Fibroblast of lung (primary cell): ENCODE data around the gene CORO2B. TPM values are rescaled to one million over a fixed set of nuclear protein-coding genes. Genes with fewer than 3 reads are reported as not detected.

Experiments
- DNase-seq, 2 donors: peaks; one replicate each; pipeline versions ENCODE4 v3.0.0 to v3.0.0-alpha.2; 2010; ENCODE audit warnings: low read depth in 2 of 2
- H2AFZ ChIP-seq: 2 replicates; pipeline ENCODE4 v1.5.1; 2012; ENCODE audit warnings: low read length, control low read depth, inconsistent platforms
- H3K27ac ChIP-seq: 2 replicates; pipeline ENCODE4 v1.5.1; 2011; ENCODE audit warnings: low read length, control low read depth; ENCODE audit not compliant: insufficient read depth
- H3K27me3 ChIP-seq: 2 replicates; pipeline ENCODE4 v1.5.1; 2011; ENCODE audit warnings: mild to moderate bottlenecking, low read length; ENCODE audit not compliant: control insufficient read depth, insufficient read depth
- H3K36me3 ChIP-seq: 2 replicates; pipeline ENCODE4 v1.5.1; 2011; ENCODE audit warnings: low read length; ENCODE audit not compliant: control insufficient read depth, insufficient read depth
- H3K4me1 ChIP-seq: 2 replicates; pipeline ENCODE4 v1.5.1; 2011; ENCODE audit warnings: low read length; ENCODE audit not compliant: control insufficient read depth, insufficient read depth; ENCODE audit errors: extremely low read depth
- H3K4me2 ChIP-seq: 2 replicates; pipeline ENCODE4 v1.5.1; 2011; ENCODE audit warnings: low read length, control low read depth; ENCODE audit not compliant: insufficient read depth; ENCODE audit errors: extremely low read depth
- H3K4me3 ChIP-seq, 4 experiments: fragments of 200-600 bp in 1 of 4; sonication (generic) in 1 of 4; replicated peaks in 1 of 4; 2 replicates each; pipeline ENCODE4 v1.5.1; 2011 to 2016; ENCODE audit warnings: low read length in 4 of 4, low read depth in 3 of 4, mild to moderate bottlenecking in 3 of 4, control low read depth in 2 of 4, inconsistent platforms in 1 of 4, mixed read lengths in 1 of 4; ENCODE audit not compliant: insufficient read depth in 1 of 4; ENCODE audit errors: control extremely low read depth in 1 of 4
- H3K79me2 ChIP-seq: 2 replicates; pipeline ENCODE4 v1.5.1; 2012; ENCODE audit warnings: mild to moderate bottlenecking, low read length, inconsistent platforms; ENCODE audit not compliant: control insufficient read depth, insufficient read depth
- H3K9ac ChIP-seq: 2 replicates; pipeline ENCODE4 v1.5.1; 2011; ENCODE audit warnings: mild to moderate bottlenecking, low read length, control low read depth; ENCODE audit not compliant: insufficient read depth
- H3K9me3 ChIP-seq: 2 replicates; pipeline ENCODE4 v1.5.1; 2012; ENCODE audit warnings: low read depth, low read length; ENCODE audit not compliant: control insufficient read depth, insufficient read depth
- H4K20me1 ChIP-seq: 2 replicates; pipeline ENCODE4 v1.5.1; 2011; ENCODE audit warnings: low read length; ENCODE audit not compliant: control insufficient read depth, insufficient read depth; ENCODE audit errors: extremely low read depth
- EZH2 ChIP-seq: IDR thresholded peaks from 2 replicates; pipeline ENCODE4 v1.5.1; 2012; ENCODE audit warnings: low read length, control low read depth, mild to moderate bottlenecking; ENCODE audit errors: missing control alignments
- polyA plus RNA-seq, 2 donors: library from polyadenylated mRNA; depleted of rRNA in 1 of 2; stranded (reverse) in 1 of 2; unstranded in 1 of 2; fragments of >200 nt; gene quantifications; 2 replicates each; pipeline ENCODE4 v1.2.1, GENCODE V29; 2011 to 2012; ENCODE audit warnings: missing spikeins in 1 of 2
- total RNA-seq: library from RNA; depleted of rRNA; stranded (reverse); fragments of >200 nt; gene quantifications from 2 replicates; pipeline ENCODE4 v1.2.1, GENCODE V29; 2014
- TF ChIP-seq, protein P1 (sequence below), 2 donors: IDR thresholded peaks in 1 of 2; conservative IDR thresholded peaks in 1 of 2; 1 replicate in 1 of 2; 2 replicates in 1 of 2; pipeline ENCODE4 v1.5.1; 2011 to 2012; ENCODE audit warnings: low read length in 2 of 2, control low read depth in 1 of 2, inconsistent platforms in 1 of 2, low read depth in 1 of 2, mild to moderate bottlenecking in 1 of 2

CORO2B gene
- total and polyA plus RNA-seq, 2 donors (not counting 1 experiment from before 2014, with no cell fraction given) = 17.5 to 25.3 TPM

GRCh38 chr15:68634531-68634930 lies 55.7 kb downstream of the CORO2B start:
- Histone ChIP-seq H3K36me3 (peaks cover 1% of the 10 kb centered on the region), H3K27me3 (no peaks in the 10 kb centered on the region), H3K4me3 (no peak overlapping the region), H3K9me3 (no peaks in the 10 kb centered on the region), H3K9ac (no peak overlapping the region), H3K27ac (no peak overlapping the region), H3K4me1 (peaks cover 46% of the 10 kb centered on the region), H3K4me2 (peak overlapping the region; percentile 20), H3K79me2 (peaks cover 62% of the 10 kb centered on the region), H4K20me1 (no peaks in the 10 kb centered on the region), H2AFZ (no peak overlapping the region)
- no peak for TF ChIP-seq EZH2
- TF ChIP-seq, protein P1, sequence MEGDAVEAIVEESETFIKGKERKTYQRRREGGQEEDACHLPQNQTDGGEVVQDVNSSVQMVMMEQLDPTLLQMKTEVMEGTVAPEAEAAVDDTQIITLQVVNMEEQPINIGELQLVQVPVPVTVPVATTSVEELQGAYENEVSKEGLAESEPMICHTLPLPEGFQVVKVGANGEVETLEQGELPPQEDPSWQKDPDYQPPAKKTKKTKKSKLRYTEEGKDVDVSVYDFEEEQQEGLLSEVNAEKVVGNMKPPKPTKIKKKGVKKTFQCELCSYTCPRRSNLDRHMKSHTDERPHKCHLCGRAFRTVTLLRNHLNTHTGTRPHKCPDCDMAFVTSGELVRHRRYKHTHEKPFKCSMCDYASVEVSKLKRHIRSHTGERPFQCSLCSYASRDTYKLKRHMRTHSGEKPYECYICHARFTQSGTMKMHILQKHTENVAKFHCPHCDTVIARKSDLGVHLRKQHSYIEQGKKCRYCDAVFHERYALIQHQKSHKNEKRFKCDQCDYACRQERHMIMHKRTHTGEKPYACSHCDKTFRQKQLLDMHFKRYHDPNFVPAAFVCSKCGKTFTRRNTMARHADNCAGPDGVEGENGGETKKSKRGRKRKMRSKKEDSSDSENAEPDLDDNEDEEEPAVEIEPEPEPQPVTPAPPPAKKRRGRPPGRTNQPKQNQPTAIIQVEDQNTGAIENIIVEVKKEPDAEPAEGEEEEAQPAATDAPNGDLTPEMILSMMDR (conservative IDR thresholded peaks at IDR 0.05 in 1 of 2, IDR thresholded peaks at IDR 0.05 in 1 of 2; ENCODE audit: low read depth in 1 of 2, low read length in 2 of 2) = no peak
- DNase-seq = no peak

DNA sequence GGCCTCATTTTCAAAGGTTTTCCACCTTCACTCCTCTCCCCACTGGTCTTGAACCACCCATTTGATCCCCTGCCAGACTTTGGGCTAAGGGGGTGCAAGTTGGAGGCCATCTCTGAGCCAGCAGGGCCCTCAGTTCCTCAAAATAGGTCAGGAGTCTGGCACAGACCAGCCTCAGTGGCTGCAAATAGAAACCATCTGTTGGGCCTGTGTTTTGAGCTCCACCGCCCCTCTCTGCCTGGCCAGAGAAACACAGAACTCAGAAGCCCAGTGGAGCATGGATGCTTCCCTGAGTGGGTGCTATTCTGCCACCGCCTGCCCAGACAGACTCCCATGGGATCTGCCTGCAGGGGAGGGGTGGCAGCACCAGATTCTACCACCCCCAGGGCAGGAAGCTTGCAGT lies 56.3 kb downstream of the CORO2B start:
- no peak for TF ChIP-seq EZH2
- TF ChIP-seq, protein P1 (conservative IDR thresholded peaks at IDR 0.05 in 1 of 2, IDR thresholded peaks at IDR 0.05 in 1 of 2; ENCODE audit: low read depth in 1 of 2, low read length in 2 of 2) = no peak
- peak in 1 of 2 donors; percentile 54 for DNase-seq
- H3K27ac ChIP-seq = no peak overlapping the region

DNA sequence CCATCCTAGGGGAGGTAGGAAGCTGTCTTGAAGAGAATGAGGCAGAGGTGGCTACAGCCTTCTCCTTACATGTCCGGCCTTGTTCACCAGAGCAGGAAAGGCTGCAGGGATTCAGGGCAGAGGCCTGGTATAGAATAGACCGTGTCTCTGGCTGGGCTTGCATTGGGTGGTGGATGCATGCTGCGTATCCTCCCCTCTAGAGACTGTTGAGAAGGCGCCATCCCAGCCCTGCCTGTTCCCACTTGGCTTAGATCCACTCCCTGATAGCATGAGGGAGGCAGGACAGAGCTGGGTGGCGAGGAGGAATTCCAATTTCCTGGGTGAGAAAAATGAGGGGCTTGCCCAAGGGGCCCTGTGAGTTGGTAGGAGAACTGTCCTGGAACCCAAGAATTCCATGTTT lies 57.5 kb downstream of the CORO2B start:
- Histone ChIP-seq H3K27me3 (no peaks in the 10 kb centered on the region), H3K27ac (no peak overlapping the region), H3K9me3 (no peaks in the 10 kb centered on the region), H3K79me2 (peaks cover 50% of the 10 kb centered on the region), H3K36me3 (peaks cover 1% of the 10 kb centered on the region), H3K4me1 (peaks cover 62% of the 10 kb centered on the region), H3K4me3 (no peak overlapping the region), H3K9ac (no peak overlapping the region), H4K20me1 (no peaks in the 10 kb centered on the region), H2AFZ (no peak overlapping the region), H3K4me2 (no peak overlapping the region)
- no peak for DNase-seq
- TF ChIP-seq EZH2 = no peak
- TF ChIP-seq, protein P1 (conservative IDR thresholded peaks at IDR 0.05 in 1 of 2, IDR thresholded peaks at IDR 0.05 in 1 of 2; ENCODE audit: low read depth in 1 of 2, low read length in 2 of 2) = no peak

More for the DNA sequence above, 56.3 kb downstream of the CORO2B start:
- Histone ChIP-seq H3K4me2 (no peak overlapping the region), H3K4me3 (no peak overlapping the region), H3K27me3 (no peaks in the 10 kb centered on the region), H3K36me3 (peaks cover 1% of the 10 kb centered on the region), H3K9me3 (no peaks in the 10 kb centered on the region), H3K4me1 (peaks cover 52% of the 10 kb centered on the region), H2AFZ (no peak overlapping the region), H3K79me2 (peaks cover 57% of the 10 kb centered on the region), H3K9ac (no peak overlapping the region), H4K20me1 (no peaks in the 10 kb centered on the region)
